GM18502 (cell line): ENCODE data around the gene ARMH3.

Experiments used
- ATAC-seq: cut with Tn5 transposase; IDR thresholded peaks from one replicate; pipeline ENCODE4 v1.9.1; 2021; ENCODE audit warnings: mild to moderate bottlenecking; ENCODE audit not compliant: unreplicated experiment, poor library complexity

The ARMH3 gene

DNA sequence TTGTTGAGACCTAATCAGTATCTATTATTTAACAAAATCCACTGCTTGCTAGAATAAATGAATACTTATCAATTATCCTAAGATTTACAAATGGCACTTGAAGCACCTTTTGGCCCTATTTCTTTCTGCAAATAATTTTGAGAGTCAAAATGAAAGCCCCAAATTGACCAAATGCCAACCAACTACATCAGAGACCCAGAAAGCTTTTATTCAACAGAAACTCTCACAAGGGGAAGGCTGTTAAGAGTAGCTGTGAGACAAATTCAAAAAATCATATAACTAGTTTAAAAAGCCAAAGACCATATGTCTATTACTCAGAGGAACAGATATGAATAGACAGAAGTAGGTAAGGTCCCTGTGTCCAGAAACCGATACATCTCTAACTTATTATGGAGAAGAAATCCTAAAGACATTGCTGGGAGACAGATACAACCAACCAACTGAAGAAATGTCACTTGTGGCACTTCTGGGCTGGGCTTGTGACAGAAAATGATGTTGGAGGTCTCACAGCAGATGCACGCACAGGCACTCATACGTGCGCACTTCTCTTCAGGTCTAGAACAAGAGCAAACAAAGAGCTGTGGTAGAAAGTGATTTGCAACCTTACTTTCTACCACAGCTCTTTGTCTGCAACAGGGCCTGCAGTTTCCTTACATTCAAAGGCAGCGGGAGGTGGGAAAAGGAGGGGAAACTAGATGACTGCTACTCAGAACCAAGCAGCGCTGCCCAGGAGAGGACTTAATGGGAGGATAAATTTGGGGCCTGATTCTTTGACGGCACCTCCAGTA, 153.7 kb downstream of the ARMH3 start:
- no peak for ATAC-seq

DNA sequence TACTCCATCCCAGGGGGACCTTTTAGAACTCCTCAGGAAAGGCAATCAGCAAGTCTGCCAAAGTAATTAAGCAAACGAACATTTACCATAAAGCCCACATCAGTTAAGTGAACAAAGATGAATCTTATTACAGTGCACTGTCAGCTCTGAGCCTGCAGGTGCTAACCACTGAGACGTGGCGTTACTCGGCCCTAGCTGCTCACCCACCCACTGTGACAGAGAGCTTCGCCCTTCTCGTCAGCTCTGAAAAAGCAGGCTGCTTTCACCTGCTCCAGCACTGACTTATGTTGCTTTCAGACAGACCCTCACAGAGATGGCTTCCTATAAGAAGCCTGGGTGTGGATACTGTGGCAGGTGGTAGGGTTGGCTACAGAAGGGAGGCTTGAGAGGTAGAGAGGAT, 154.6 kb downstream of the ARMH3 start:
- peak; percentile 64 for ATAC-seq

DNA sequence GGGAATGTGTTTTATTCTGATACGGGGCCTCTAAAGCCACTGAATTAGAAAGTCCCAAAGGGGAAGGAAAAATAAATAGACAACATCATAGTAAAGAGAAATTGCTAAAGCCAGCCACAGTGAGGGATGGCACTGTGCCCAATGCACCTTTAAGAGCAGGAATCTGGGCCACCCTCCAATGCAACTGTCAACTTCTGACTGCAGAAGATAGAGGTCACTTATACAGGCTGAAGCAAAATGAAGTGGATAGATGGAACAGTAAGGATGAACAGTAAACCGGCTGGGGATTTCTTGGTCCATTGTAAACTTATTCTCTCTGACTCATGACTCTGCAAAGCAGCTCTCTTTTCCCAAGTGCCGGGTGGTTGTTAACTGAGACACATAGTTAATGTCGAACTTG, 158.3 kb downstream of the ARMH3 start:
- ATAC-seq, result no peak

- ATAC-seq, result no peak
Observed at GRCh38 chr10:101896225-101896877, 159.6 kb downstream of the ARMH3 start.

GRCh38 chr10:101895781-101896180, 160.2 kb downstream of the ARMH3 start:
- no peak for ATAC-seq

DNA sequence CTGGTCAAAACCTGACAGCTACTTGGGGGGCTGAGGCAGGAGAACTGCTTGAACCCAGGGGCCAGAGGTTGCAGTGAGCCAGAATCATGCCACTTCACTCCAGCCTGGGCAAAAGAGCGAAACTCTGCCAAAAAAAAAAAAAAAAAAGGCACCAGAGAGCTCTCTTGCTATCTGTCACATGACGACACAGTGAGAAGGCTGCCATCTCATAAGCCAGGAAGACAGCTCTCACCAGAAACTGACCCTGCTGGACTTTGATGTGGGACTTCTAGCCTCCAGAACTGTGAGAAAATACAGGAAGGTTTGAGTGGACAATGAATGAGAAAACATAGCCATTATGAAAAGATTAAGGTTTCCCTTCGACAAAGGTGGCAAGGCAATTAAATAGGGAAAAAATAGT, 161.2 kb downstream of the ARMH3 start:
- ATAC-seq, result no peak

DNA sequence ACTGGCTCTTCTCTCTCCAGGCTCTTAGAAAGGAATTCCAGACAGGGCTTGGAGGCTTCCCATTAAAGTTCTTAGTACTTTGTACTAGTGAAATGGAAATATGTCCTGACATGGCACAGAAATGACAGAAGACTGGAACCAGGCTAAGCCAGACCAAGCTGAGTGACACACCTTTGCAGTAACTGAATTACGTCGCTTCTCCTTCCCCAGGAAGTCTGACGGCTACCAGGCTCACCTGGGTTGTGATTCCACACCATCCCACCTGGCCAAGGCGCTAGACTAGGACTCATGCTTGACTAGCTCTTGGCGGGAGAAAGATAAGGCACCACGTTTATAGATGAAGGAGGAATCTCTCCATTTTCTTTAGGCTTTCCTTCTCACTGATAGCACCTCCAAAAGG, 161.7 kb downstream of the ARMH3 start:
- ATAC-seq, result no peak

DNA sequence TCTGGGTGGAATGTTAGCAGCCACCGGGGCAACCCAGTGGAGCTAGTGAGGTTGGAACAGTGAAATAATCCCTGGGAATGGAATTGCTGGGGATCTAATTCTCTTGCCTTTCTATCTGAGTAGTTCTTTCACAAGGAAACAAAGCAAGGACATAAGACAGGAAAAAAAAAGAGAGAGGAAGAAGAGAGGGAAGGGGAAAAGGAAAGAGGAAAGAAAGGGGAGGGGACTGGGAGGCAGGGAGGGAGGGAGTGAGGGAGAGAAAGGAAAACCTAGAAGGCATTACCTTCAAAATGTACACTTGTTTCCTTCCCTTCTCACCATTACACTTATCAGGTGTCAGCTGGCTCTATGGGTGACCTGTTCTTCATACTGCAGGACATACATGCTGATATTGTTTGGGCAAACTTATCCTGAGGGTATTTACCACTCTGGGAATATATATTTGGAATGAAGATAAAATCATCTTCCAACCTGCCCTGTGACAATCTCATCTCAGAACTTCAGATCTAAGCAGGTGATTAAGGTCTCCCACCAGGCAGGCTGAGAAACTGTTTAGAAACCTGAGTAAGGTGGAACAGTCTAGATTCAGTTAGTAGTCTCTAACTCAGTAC, 162.4 kb downstream of the ARMH3 start:
- no peak for ATAC-seq

DNA sequence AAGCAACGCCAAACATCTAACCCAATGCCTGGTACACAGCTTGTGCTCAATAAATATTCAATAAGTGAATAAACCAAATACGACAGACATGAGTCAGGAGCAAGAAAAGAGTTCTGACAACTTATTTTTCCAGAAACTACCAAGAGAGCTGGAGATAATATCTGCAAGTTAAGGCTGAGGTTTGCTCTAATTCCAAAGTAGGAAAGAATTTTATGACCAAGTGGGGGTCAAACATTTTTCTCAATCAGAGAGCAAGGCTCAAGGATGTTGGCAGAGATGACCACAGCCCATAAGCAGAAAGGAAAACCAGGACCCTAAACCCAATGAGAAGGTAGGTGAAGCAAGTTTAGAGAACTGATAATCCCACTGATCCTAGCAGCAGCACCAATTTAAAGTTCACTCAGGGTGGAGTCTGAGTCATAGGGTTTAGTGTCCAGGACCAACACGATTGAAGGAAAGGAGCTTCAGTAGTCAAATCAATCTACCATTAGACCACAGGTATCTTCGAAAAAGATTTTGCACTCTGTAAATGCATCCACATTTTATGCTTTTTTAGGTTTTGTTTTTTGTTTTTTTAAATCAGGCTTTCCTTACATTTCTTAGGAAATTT, 163.1 kb downstream of the ARMH3 start:
- ATAC-seq, result no peak

DNA sequence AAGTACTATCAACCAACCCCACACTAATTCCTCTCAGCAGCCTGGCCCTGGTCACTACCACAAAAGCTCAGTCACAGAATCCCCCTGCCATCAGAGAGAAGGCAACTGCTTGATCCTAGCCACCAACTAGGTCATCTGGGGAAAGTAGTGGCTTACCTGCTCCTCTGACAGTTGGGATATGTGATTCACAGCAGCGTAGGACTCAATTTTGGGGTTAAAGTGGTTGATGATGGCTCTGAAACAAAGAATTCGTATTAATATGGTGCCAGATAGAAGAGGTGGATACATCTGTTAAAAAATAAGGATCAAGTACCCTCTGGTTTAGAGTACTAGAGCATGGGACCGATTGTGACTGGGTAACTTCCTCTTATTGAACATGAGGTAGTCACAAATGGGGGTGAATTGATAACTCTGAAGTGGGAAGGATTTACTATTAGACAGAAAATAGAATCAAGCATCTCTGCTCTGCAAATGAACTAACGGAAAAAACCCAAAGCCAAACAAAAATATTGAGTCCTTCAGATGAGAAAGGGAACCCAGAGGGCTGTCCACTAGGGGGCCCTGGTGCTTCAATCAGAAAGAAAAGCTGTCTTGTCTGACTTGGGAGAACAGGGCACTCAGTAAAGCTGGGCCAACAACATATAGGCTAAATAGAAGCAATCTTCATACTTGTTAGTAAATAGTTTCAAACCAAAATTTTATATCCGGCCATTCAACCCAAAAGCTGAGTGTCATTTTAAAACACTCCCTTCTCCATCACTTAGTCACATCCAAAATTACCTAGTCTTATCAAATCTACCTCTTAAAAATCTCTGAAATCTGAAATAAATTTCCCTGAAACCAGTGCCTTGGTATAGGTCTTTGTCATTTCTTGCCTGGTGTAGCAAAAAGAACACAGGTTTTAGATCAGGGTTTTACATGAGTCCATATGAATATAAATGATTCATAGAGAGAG, 166.4 kb downstream of the ARMH3 start:
- ATAC-seq, result peak; percentile 53

DNA sequence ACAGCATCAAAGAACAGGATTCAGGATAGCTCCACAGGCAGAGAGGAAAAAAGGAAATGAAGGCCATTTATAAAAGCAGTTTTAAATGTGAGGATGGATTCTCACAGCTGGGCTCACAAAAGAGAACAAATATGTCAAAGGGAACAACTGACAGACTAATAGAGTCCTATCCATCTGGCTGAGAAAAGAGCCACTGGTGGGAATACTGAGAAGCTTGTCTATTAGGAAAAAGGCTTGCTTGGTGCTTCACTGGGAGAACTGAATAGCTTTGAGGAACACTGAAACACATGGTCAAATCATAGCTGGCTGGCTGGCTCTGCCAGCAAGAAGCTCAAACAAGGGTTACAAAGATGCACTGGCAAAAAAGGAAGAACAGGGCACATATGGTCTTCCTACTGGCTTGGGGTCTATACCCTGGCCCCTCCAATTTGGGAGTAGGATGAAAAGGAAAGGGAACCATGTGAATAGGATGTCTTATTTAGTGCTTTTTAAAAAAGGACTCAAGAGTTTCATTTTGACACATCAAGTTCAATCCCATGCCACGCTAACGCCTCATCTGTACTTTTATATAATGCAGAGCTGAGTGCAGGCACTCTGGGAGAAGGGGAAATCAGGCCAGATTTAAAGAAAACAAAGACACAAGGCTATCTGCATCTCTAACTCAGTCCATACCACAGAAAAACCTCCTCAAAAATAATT, 167.6 kb downstream of the ARMH3 start:
- ATAC-seq, result no peak

DNA sequence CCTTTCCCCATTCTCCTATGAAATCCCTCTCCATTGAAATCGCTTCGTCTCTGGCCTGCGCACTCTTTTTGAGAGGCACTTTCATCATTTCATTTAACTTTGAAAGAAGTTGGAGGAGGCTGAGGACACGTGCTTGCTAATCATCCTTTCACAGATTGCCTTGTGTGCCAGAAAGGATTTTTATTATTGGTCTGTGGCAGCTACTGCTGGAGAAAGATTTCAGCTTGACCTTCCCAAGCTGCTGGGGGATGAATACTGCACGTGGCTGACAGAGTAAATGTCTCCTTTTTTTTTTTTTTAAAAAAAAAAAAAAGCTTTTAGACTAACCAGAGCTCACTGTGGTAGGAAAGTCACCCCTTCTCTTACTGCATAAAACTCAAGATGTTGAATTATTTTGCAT, 168.2 kb downstream of the ARMH3 start:
- no peak for ATAC-seq

GRCh38 chr10:101886521-101887312, 169.3 kb downstream of the ARMH3 start:
- ATAC-seq, result no peak

DNA sequence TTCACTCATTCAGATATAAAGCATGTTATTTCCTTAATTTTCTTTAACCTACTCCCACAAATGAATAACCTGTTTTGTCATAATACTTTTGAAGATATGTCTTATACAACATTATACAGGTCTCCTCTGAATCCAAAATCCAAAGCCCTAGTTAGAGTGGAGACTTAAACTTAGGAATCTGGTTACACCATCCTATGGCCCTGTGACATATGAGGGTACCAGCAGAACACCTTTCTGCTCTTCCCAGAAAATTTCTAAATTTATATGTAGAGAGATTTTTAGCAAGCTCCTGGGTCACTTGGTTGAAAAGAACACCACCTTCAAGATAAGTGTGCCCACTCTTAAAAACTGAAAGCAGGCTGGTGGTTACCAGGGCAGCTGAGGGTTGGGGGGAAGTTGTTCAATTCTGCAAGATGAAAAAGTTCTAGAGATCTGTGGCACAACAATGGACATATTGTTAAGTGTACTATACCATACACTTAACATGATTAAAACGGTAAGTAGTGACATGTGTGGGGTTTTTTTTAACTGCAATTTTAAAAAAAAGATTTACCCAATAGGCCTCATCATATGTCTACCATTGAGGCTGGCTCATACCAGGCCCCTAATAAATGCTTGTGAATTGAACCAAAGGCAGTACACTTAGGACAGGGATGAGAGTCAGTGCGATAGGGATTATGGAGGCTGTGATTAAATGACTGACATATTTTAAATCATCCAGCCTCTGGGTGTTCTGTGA, 174.8 kb downstream of the ARMH3 start:
- ATAC-seq, result no peak

GRCh38 chr10:101880232-101880573, 175.8 kb downstream of the ARMH3 start:
- ATAC-seq, result no peak

DNA sequence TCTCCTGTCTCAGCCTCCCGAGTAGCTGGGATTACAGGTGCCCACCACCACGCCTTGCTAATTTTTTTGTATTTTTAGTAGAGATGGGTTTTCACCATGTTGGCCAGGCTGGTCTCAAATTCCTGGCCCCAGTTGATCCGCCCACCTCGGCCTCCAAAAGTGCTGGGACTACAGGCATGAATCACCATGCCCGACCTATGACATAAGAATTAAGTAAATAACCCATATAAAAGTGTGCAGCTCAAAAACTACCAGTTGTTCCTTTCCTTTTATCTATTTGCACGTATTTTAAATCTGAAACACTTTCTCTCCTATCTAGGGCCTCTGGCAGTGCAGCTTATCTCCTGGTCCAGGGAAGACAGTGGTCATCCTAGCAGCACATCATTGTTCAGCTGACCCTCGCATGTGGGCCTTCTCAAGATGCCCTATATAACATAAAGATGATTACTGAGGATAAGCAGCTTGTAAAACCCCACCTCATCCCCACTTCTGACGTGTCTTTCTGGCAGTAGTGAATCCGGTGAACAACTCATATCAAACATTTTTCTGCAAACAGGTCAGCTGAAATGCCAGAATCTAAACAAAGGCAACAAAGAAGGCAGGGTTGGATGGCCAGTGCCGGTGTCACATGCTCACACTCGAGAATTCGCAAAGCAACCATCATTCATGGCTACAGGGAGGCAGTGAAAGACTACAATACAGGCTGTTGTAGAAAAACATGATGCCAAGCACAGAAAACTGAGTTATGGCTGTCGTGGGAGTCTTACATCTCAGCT, 176.3 kb downstream of the ARMH3 start:
- ATAC-seq, result no peak

DNA sequence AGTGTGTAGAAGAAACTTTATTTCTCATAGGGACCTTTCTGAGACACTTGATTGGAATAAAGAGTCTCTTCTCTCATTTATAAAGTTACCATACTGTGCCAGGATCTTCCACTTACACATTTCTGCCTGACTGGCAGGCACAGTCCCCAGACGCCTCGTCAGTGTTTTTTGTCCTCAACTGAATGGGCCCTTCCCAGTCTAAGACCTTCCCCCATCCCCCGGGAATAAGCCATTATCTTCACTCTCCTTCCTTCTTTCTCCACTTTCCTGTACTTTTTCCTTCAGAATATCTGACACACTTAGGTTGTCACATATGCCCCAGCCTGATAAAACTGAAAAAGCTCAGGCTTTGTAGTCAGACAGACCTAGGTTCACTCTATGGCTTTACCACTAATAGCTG, 177.1 kb downstream of the ARMH3 start:
- no peak for ATAC-seq
